GM13976 (cell line): ENCODE measurements around the gene ADAMTS10.

ENCODE experiments used
- DNase-seq: peaks from one replicate; pipeline ENCODE4 v3.0.0; 2012; ENCODE audit warnings: low spot score
- CTCF ChIP-seq: IDR thresholded peaks from 2 replicates; pipeline ENCODE4 v1.5.1; 2012; ENCODE audit warnings: borderline replicate concordance, mild to moderate bottlenecking; ENCODE audit not compliant: insufficient read depth; ENCODE audit errors: extremely low read depth, missing control alignments, control extremely low read depth
- in situ Hi-C: fragments of 300-500 bp; cut with MboI; formaldehyde crosslinking; loops from one replicate; pipeline ENCODE4 v1.12.0; 2022; ENCODE audit warnings: low sequenced_read_pairs, mixed read lengths, inconsistent platforms; ENCODE audit not compliant: unreplicated experiment

ADAMTS10 gene

GRCh38 chr19:8584965-8585893, 25.3 kb downstream of the ADAMTS10 start:
- in situ Hi-C loops: no loop called here
- DNase-seq: peak; percentile 44

GRCh38 chr19:8580710-8581281, 29.7 kb downstream of the ADAMTS10 start:
- in situ Hi-C loops: no loop called here
- DNase-seq: peak; percentile 87
- TF ChIP-seq CTCF: peak; percentile 100

More at GRCh38 chr19:8584965-8585893, 25.3 kb downstream of the ADAMTS10 start:
- no peak for TF ChIP-seq CTCF

GRCh38 chr19:8578642-8579265, 31.8 kb downstream of the ADAMTS10 start:
- peak; percentile 88 for TF ChIP-seq CTCF
- in situ Hi-C loops: no loop called here
- DNase-seq: peak; percentile 82

- in situ Hi-C loops: no loop called here
- DNase-seq: no peak
- TF ChIP-seq CTCF: no peak
Observed at GRCh38 chr19:8577741-8578140, 32.8 kb downstream of the ADAMTS10 start.

- peak; percentile 78 for DNase-seq
- in situ Hi-C loops: no loop called here
- no peak for TF ChIP-seq CTCF
Observed at GRCh38 chr19:8577247-8577646, 33.3 kb downstream of the ADAMTS10 start, which contains the start of gene MYO1F. MYO1F (minus strand) TSS chr19:8577442; CDS start chr19:8577309, 133 bp downstream.

GRCh38 chr19:8576273-8576993, 34.1 kb downstream of the ADAMTS10 start:
- in situ Hi-C loops: no loop called here
- DNase-seq: no peak
- no peak for TF ChIP-seq CTCF
